Smooth muscle cell (in vitro differentiated cells): ENCODE data around the gene ATG14. TPM values are rescaled to one million over a fixed set of nuclear protein-coding genes. Genes with fewer than 3 reads are reported as not detected.

Source experiments
- DNase-seq: peaks from one replicate; lab custom pipeline; 2025; ENCODE audit not compliant: unreplicated experiment; lab: John Stamatoyannopoulos, UW
- H2AFZ ChIP-seq: fragments of 200-600 bp; sonication (generic); 2 replicates; pipeline ENCODE4 v1.6.0; 2016; ENCODE audit warnings: antibody characterized with exemption, low read depth, mild to moderate bottlenecking
- H3F3A ChIP-seq: fragments of 200-600 bp; sonication (generic); 2 replicates; pipeline ENCODE4 v1.6.0; 2017; ENCODE audit warnings: antibody characterized with exemption, low read depth
- H3K27ac ChIP-seq: fragments of 200-600 bp; sonication (generic); 2 replicates; pipeline ENCODE4 v1.5.1; 2016; ENCODE audit warnings: low read depth, mild to moderate bottlenecking
- H3K27me3 ChIP-seq: fragments of 200-600 bp; sonication (generic); 2 replicates; pipeline ENCODE4 v1.6.1; 2016; ENCODE audit warnings: low read depth, mild to moderate bottlenecking
- H3K36me3 ChIP-seq: fragments of 200-600 bp; sonication (generic); 2 replicates; pipeline ENCODE4 v1.5.1; 2016; ENCODE audit warnings: low read depth
- H3K4me1 ChIP-seq: fragments of 200-600 bp; sonication (generic); 2 replicates; pipeline ENCODE4 v1.5.1; 2016; ENCODE audit warnings: low read depth
- H3K4me2 ChIP-seq: fragments of 200-600 bp; sonication (generic); 2 replicates; pipeline ENCODE4 v1.6.0; 2016; ENCODE audit warnings: mild to moderate bottlenecking
- H3K4me3 ChIP-seq: fragments of 200-600 bp; sonication (generic); 2 replicates; pipeline ENCODE4 v1.5.1; 2016; ENCODE audit warnings: mild to moderate bottlenecking
- H3K79me2 ChIP-seq: fragments of 200-600 bp; sonication (generic); 2 replicates; pipeline ENCODE4 v1.6.0; 2016; ENCODE audit warnings: low read depth, mild to moderate bottlenecking
- H3K9ac ChIP-seq: fragments of 200-600 bp; sonication (generic); 2 replicates; pipeline ENCODE4 v1.6.0; 2016; ENCODE audit warnings: low read depth
- H3K9me3 ChIP-seq: fragments of 200-600 bp; sonication (generic); replicated peaks from 2 replicates; pipeline ENCODE4 v1.5.1; 2016; ENCODE audit warnings: low read depth
- H4K20me1 ChIP-seq: fragments of 200-600 bp; sonication (generic); 2 replicates; pipeline ENCODE4 v1.6.0; 2016; ENCODE audit warnings: low read depth
- WGBS: methylation state at CpG from one replicate; pipeline ENCODE4 v1.1.7; 2016; ENCODE audit warnings: low lambda C conversion rate; 5-methylcytosine and 5-hydroxymethylcytosine counted together
- polyA plus RNA-seq: library from polyadenylated mRNA; unstranded; fragments of >200 nt; fragmentation: Nextera tagmentation; extraction: Ambion mirVana; gene quantifications from 2 replicates; pipeline ENCODE4 v1.2.1, GENCODE V29; 2016
- total RNA-seq: library from RNA; depleted of rRNA; stranded (reverse); fragments of >200 nt; gene quantifications from 2 replicates; pipeline ENCODE4 v1.2.3, GENCODE V29; 2014
- TF ChIP-seq, protein P1 (sequence below): fragments of 200-600 bp; sonication (generic); IDR thresholded peaks from 2 replicates; pipeline ENCODE4 v1.5.1; 2017; ENCODE audit warnings: borderline replicate concordance, mild to moderate bottlenecking, antibody characterized with exemption; ENCODE audit not compliant: insufficient read depth, poor library complexity, severe bottlenecking

ATG14 gene
- total and polyA plus RNA-seq, 2 experiments from 2014 or later, result 3.2 to 11.6 TPM

DNA sequence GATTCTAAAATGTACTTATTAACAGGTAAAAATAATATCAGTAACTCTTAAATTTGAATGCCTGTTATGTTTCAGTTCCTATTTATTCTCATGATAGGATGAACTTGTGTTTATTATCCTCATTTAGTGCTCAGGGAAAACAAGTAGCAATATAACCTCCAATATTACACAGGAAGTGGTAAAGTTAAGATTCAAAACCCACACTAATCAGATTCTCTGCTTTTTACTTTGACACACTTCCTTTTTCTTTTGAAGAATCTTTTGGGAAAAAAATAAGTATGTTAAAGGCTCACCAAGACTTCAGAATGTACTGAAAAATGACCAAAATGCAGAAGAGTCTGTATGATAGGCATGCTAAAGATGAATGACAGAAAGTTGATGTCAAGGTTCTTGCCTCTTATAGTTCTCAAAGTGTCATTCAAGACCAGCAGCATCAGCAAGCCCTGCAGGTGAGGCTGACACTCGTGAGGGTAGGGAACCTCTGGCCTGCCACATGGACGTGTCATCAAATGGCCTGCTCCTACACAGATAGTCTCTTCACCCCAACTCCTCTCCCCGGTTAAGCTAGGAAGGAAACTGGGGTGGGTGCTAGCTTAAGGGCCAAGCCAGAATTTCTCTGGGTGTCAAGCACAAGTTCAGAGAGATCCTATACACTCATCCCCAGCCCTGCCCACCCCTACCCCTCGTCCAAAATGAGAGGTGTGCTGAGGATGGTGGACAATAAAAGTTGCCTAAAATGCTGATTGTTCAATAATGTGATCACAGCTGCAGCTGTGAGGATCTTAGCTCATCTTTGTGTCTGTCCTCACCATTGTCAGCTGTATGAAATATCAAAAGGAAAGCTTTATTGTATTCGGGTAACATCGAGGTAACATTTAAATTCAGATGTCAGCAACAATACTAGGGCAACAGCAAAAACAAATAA is 22.5 kb upstream of the ATG14 start:
- H3K4me1 ChIP-seq, result no peaks in the 10 kb centered on the region
- H3K4me3 ChIP-seq, result no peak overlapping the region
- 71% methylated on average over 6 of the region's 6 CpGs for WGBS
- H3K9ac ChIP-seq, result no peak overlapping the region
- no peak overlapping the region for H2AFZ ChIP-seq
- H3K27me3 ChIP-seq, result no peaks in the 10 kb centered on the region
- H3K4me2 ChIP-seq, result no peak overlapping the region
- H3K9me3 ChIP-seq, result no peaks in the 10 kb centered on the region
- H3K79me2 ChIP-seq, result no peaks in the 10 kb centered on the region
- DNase-seq, result no peak
- H3K27ac ChIP-seq, result no peak overlapping the region
- no peaks in the 10 kb centered on the region for H3K36me3 ChIP-seq
- no peaks in the 10 kb centered on the region for H3F3A ChIP-seq
- TF ChIP-seq, protein P1, sequence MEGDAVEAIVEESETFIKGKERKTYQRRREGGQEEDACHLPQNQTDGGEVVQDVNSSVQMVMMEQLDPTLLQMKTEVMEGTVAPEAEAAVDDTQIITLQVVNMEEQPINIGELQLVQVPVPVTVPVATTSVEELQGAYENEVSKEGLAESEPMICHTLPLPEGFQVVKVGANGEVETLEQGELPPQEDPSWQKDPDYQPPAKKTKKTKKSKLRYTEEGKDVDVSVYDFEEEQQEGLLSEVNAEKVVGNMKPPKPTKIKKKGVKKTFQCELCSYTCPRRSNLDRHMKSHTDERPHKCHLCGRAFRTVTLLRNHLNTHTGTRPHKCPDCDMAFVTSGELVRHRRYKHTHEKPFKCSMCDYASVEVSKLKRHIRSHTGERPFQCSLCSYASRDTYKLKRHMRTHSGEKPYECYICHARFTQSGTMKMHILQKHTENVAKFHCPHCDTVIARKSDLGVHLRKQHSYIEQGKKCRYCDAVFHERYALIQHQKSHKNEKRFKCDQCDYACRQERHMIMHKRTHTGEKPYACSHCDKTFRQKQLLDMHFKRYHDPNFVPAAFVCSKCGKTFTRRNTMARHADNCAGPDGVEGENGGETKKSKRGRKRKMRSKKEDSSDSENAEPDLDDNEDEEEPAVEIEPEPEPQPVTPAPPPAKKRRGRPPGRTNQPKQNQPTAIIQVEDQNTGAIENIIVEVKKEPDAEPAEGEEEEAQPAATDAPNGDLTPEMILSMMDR, result no peak
- H4K20me1 ChIP-seq, result no peaks in the 10 kb centered on the region

- H3K36me3 ChIP-seq, result no peaks in the 10 kb centered on the region
- 82% methylated on average over 3 of the region's 3 CpGs for WGBS
- no peaks in the 10 kb centered on the region for H3K79me2 ChIP-seq
- no peaks in the 10 kb centered on the region for H3K9me3 ChIP-seq
- no peak overlapping the region for H3K27ac ChIP-seq
- no peak overlapping the region for H3K9ac ChIP-seq
- TF ChIP-seq, protein P1, result no peak
- H3K4me3 ChIP-seq, result no peak overlapping the region
- no peak for DNase-seq
- H4K20me1 ChIP-seq, result no peaks in the 10 kb centered on the region
- H3F3A ChIP-seq, result no peaks in the 10 kb centered on the region
- H3K4me1 ChIP-seq, result no peaks in the 10 kb centered on the region
- H3K27me3 ChIP-seq, result no peaks in the 10 kb centered on the region
- H2AFZ ChIP-seq, result no peak overlapping the region
- H3K4me2 ChIP-seq, result no peak overlapping the region
Observed at GRCh38 chr14:55432628-55433027, 21.0 kb upstream of the ATG14 start.

DNA sequence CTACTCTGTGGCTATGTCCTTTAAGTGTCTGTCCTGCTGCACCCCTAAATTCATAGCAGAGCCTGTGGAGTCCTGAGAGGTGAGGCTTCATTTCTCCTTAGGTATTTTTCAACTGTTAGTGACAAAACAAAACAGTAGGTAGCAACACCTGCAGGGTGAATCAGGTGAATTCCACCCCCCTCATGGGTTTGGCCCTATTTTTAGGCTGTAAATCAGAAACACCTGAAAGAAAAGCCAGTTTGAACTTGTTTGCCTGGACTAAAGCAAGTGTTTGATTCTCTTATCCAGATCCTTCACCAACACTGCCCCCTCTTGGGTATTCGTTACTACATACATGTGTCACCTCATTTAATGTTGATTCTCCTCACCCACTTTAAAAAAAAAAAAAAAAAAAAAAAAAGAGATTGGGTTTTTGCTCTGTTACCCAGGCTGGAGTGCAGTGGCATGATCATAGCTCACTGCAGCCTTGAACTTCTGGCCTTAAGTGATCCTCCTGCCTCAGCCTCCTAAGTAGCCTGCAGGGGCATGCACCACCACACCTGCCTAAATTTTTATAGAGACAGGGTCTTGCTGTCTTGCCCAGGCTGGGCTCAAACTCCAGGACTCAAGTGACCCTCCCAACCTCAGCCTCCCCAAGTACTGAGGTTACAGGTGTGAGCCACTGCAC is 18.5 kb upstream of the ATG14 start:
- no peak overlapping the region for H3K4me2 ChIP-seq
- H2AFZ ChIP-seq, result no peak overlapping the region
- no peak overlapping the region for H3K9ac ChIP-seq
- no peaks in the 10 kb centered on the region for H4K20me1 ChIP-seq
- no peaks in the 10 kb centered on the region for H3K4me1 ChIP-seq
- H3K4me3 ChIP-seq, result no peak overlapping the region
- no peaks in the 10 kb centered on the region for H3K79me2 ChIP-seq
- H3F3A ChIP-seq, result no peaks in the 10 kb centered on the region
- H3K9me3 ChIP-seq, result no peaks in the 10 kb centered on the region
- 8% methylated on average over 1 of the region's 1 CpG for WGBS
- H3K27ac ChIP-seq, result no peak overlapping the region
- no peaks in the 10 kb centered on the region for H3K36me3 ChIP-seq
- TF ChIP-seq, protein P1, result peak; percentile 43
- no peak for DNase-seq
- no peaks in the 10 kb centered on the region for H3K27me3 ChIP-seq
